CD4-positive, alpha-beta T cell (primary cell): ENCODE measurements around the gene WFDC5. TPM values are rescaled to one million over a fixed set of nuclear protein-coding genes. Genes with fewer than 3 reads are reported as not detected.

ENCODE experiments used
- ATAC-seq: fragments of 200-7000 bp; cut with Tn5 transposase; one replicate; pipeline ENCODE4 v1.10.0; 2022; ENCODE audit warnings: mild to moderate bottlenecking; ENCODE audit not compliant: poor library complexity
- CTCF ChIA-PET: fragments of 350-600 bp; sonication (Branson Sonifier 250); formaldehyde crosslinking; loops from one replicate; lab custom pipeline; 2021; ENCODE audit warnings: antibody characterized with exemption, inconsistent platforms; lab: Charles Lee
- POLR2A ChIA-PET: fragments of 350-600 bp; sonication (Branson Sonifier 250); formaldehyde crosslinking; loops from one replicate; lab custom pipeline; 2021; ENCODE audit warnings: antibody characterized with exemption, inconsistent platforms; lab: Charles Lee
- DNase-seq, 14 experiments: peaks; one replicate each; pipeline ENCODE4 v3.0.0-alpha.2; 2013 to 2020; ENCODE audit warnings: mixed read lengths in 2 of 14
- H3K27ac ChIP-seq, 2 donors: one replicate each; pipeline versions ENCODE4 v1.5.1 to v1.7.0; 2013; ENCODE audit warnings: low read length in 2 of 2, low read depth in 1 of 2, mild to moderate bottlenecking in 1 of 2
- H3K27me3 ChIP-seq, 2 experiments: 1 replicate in 1 of 2; 2 replicates in 1 of 2; pipeline versions ENCODE4 v1.6.1 to v1.7.0; 2013; ENCODE audit warnings: low read length in 2 of 2, control low read depth in 1 of 2, mild to moderate bottlenecking in 1 of 2, moderate library complexity in 1 of 2; ENCODE audit not compliant: insufficient read depth in 2 of 2, control insufficient read depth in 1 of 2
- H3K36me3 ChIP-seq: one replicate; pipeline ENCODE4 v1.6.1; 2013; ENCODE audit warnings: low read length, control low read depth; ENCODE audit not compliant: insufficient read depth
- H3K4me1 ChIP-seq: one replicate; pipeline ENCODE4 v1.6.1; 2013; ENCODE audit warnings: low read length, control low read depth; ENCODE audit not compliant: insufficient read depth
- H3K4me3 ChIP-seq: one replicate; pipeline ENCODE4 v1.5.1; 2013; ENCODE audit warnings: mild to moderate bottlenecking, low read length, moderate library complexity
- H3K9me3 ChIP-seq, 2 experiments: 1 replicate in 1 of 2; 2 replicates in 1 of 2; pipeline versions ENCODE4 v1.6.1 to v1.7.0; 2013; ENCODE audit warnings: low read length in 2 of 2, mild to moderate bottlenecking in 2 of 2, control low read depth in 1 of 2, moderate library complexity in 1 of 2; ENCODE audit not compliant: control insufficient read depth in 1 of 2, insufficient read depth in 1 of 2
- H3K27ac Mint-ChIP-seq: one replicate; pipeline ENCODE4 v1.8.0; 2020; ENCODE audit warnings: mixed read lengths
- H3K27me3 Mint-ChIP-seq: one replicate; pipeline ENCODE4 v1.8.0; 2021; ENCODE audit warnings: mixed read lengths
- H3K36me3 Mint-ChIP-seq: one replicate; pipeline ENCODE4 v1.8.0; 2021; ENCODE audit warnings: low read depth, mixed read lengths
- H3K4me1 Mint-ChIP-seq: one replicate; pipeline ENCODE4 v1.8.0; 2021; ENCODE audit warnings: low read depth, mixed read lengths
- H3K4me3 Mint-ChIP-seq: one replicate; pipeline ENCODE4 v1.8.0; 2020; ENCODE audit warnings: mild to moderate bottlenecking, mixed read lengths
- H3K9me3 Mint-ChIP-seq: one replicate; pipeline ENCODE4 v1.8.0; 2020; ENCODE audit warnings: mixed read lengths
- intact Hi-C, 2 experiments: fragments of 100-400 bp; cut with DNase I in 1 of 2; cut with micrococcal nuclease in 1 of 2; formaldehyde crosslinking; loops; one replicate each; pipeline versions ENCODE4 v1.15.1 to v1.9.0; 2023 to 2025; cut with DNase I, micrococcal nuclease
- total RNA-seq, 174 experiments: library from RNA in 2 of 174; stranded (reverse) in 2 of 174; gene quantifications; one replicate each; pipeline ENCODE4 v1.2.3 and lab custom pipeline; 2021 to 2026
- TF ChIP-seq, protein P1 (sequence below): fragments of 200-600 bp; IDR thresholded peaks from one replicate; pipeline ENCODE4 v1.8.0; 2022; ENCODE audit warnings: antibody characterized with exemption, mild to moderate bottlenecking

WFDC5 gene
- total RNA-seq, 2 experiments from 2014 or later: not detected

DNA sequence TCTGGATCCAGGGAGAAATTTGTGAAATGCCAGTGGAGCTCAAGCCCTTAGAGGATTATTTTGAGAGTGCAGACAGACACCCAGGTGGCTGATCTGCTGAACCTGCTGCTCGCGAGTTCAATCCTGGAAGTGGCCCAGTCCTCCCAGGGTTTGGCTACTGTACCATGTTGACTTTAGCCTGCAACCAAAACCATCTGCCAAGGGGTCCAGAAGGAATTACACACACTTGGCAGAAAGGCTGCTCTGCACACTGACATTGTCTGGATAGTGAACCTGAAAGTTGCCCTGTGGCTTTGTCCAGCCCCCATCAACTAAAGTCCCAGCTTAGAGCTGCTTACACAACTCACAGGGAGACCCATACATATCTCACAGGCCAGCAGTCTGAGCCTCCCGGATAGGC, 38.2 kb upstream of the WFDC5 start:
- Histone ChIP-seq H3K36me3 (no peaks in the 10 kb centered on the region), H3K27me3 (no peaks in the 10 kb centered on the region), H3K4me1 (no peaks in the 10 kb centered on the region), H3K27ac (no peak overlapping the region), H3K9me3 (peaks cover 4 to 7% of the 10 kb centered on the region in 2 experiments), H3K4me3 (no peak overlapping the region)
- peaks cover 7% of the 10 kb centered on the region for H3K9me3 Mint-ChIP-seq
- no peak overlapping the region for H3K4me3 Mint-ChIP-seq
- intact Hi-C loops: no loop called here
- DNase-seq: no peak
- TF ChIP-seq, protein P1, sequence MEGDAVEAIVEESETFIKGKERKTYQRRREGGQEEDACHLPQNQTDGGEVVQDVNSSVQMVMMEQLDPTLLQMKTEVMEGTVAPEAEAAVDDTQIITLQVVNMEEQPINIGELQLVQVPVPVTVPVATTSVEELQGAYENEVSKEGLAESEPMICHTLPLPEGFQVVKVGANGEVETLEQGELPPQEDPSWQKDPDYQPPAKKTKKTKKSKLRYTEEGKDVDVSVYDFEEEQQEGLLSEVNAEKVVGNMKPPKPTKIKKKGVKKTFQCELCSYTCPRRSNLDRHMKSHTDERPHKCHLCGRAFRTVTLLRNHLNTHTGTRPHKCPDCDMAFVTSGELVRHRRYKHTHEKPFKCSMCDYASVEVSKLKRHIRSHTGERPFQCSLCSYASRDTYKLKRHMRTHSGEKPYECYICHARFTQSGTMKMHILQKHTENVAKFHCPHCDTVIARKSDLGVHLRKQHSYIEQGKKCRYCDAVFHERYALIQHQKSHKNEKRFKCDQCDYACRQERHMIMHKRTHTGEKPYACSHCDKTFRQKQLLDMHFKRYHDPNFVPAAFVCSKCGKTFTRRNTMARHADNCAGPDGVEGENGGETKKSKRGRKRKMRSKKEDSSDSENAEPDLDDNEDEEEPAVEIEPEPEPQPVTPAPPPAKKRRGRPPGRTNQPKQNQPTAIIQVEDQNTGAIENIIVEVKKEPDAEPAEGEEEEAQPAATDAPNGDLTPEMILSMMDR: no peak
- no peaks in the 10 kb centered on the region for H3K4me1 Mint-ChIP-seq
- ChIA-PET POLR2A (no interaction called here), CTCF (no interaction called here)
- no peak overlapping the region for H3K27ac Mint-ChIP-seq
- peaks cover 80% of the 10 kb centered on the region for H3K27me3 Mint-ChIP-seq
- ATAC-seq: no peak
- no peaks in the 10 kb centered on the region for H3K36me3 Mint-ChIP-seq

DNA sequence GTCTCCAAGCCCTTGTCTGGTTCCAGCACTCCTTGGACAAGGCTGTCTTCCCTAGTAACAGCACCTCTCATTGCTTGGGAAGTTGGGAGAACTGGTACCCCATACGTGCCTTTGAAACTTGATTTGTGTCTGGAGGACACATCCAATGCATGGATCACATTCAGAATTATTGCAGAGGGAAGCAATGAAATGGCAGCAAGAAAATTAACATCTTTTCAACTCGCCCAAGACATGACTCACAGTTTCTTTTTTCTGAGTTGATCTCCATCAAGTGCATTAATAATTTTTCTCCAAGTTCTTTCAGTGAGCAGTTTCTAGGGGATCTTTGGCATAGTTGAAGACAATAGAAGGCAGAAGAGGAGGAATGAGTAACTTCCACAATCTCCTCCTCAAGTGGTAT, 37.4 kb upstream of the WFDC5 start:
- Histone ChIP-seq H3K27ac (no peak overlapping the region), H3K36me3 (no peaks in the 10 kb centered on the region), H3K9me3 (peaks cover 0 to 7% of the 10 kb centered on the region in 2 experiments), H3K4me1 (no peaks in the 10 kb centered on the region), H3K27me3 (no peaks in the 10 kb centered on the region), H3K4me3 (no peak overlapping the region)
- H3K9me3 Mint-ChIP-seq: peaks cover 5% of the 10 kb centered on the region
- H3K4me1 Mint-ChIP-seq: no peaks in the 10 kb centered on the region
- ChIA-PET POLR2A (no interaction called here), CTCF (no interaction called here)
- TF ChIP-seq, protein P1: no peak
- no peak overlapping the region for H3K27ac Mint-ChIP-seq
- intact Hi-C loops: no loop called here
- H3K4me3 Mint-ChIP-seq: no peak overlapping the region
- H3K36me3 Mint-ChIP-seq: no peaks in the 10 kb centered on the region
- H3K27me3 Mint-ChIP-seq: peaks cover 85% of the 10 kb centered on the region
- no peak for DNase-seq
- ATAC-seq: no peak

DNA sequence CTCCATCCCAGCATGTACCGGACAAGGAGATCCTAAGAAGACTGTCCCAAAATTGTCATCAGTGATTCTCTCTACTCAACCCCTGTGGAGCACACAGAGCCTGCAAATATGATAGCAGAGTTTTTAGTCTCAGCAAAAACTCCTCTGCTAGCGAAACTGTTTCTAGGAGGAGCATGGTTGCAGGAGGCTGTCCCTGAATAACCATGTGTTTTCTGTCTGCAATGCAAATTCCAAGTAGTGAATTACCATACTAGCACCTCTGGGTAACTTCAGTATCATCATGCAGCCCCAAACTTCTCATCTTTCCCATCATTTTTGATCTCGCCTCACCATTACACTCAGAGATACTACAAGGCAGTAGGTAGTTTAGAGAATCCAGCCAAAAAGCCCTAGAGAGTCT, 34.1 kb upstream of the WFDC5 start:
- intact Hi-C loops: no loop called here
- no peaks in the 10 kb centered on the region for H3K36me3 Mint-ChIP-seq
- Histone ChIP-seq H3K9me3 (no peaks in the 10 kb centered on the region), H3K4me1 (no peaks in the 10 kb centered on the region), H3K27me3 (peaks cover 7 to 11% of the 10 kb centered on the region in 2 experiments), H3K4me3 (no peak overlapping the region), H3K27ac (no peak overlapping the region), H3K36me3 (no peaks in the 10 kb centered on the region)
- no peak for ATAC-seq
- H3K27ac Mint-ChIP-seq: no peak overlapping the region
- peaks cover 71% of the 10 kb centered on the region for H3K27me3 Mint-ChIP-seq
- ChIA-PET POLR2A (no interaction called here), CTCF (no interaction called here)
- DNase-seq: no peak
- H3K9me3 Mint-ChIP-seq: no peaks in the 10 kb centered on the region
- no peaks in the 10 kb centered on the region for H3K4me1 Mint-ChIP-seq
- no peak overlapping the region for H3K4me3 Mint-ChIP-seq
- TF ChIP-seq, protein P1: no peak
